HEK293T (cell line): ENCODE results near the gene NEB.

ENCODE experiments used
- CTCF ChIA-PET: fragments of 350-600 bp; formaldehyde crosslinking; extraction: SDS; loops from one replicate; lab custom pipeline; 2021; ENCODE audit warnings: antibody characterized with exemption, inconsistent platforms; lab: Yijun Ruan, JAX
- POLR2A ChIA-PET: fragments of 350-600 bp; formaldehyde crosslinking; extraction: SDS; loops from one replicate; lab custom pipeline; 2020; ENCODE audit warnings: antibody characterized with exemption, inconsistent platforms; lab: Yijun Ruan, JAX
- DNase-seq: peaks from one replicate; pipeline ENCODE4 v3.0.0; 2012; ENCODE audit warnings: mixed read lengths; ENCODE audit errors: extremely low spot score
- ARNT ChIP-seq: fragments of 450-650 bp; IDR thresholded peaks from 2 replicates; pipeline ENCODE4 v1.6.1; 2017; ENCODE audit warnings: mild to moderate bottlenecking
- BHLHE40 ChIP-seq: fragments of 450-650 bp; IDR thresholded peaks from 2 replicates; pipeline ENCODE4 v1.6.1; 2016; ENCODE audit warnings: mild to moderate bottlenecking, moderate library complexity, borderline replicate concordance
- CTBP1 ChIP-seq: fragments of 450-650 bp; IDR thresholded peaks from 2 replicates; pipeline ENCODE4 v1.6.1; 2016; ENCODE audit warnings: borderline replicate concordance
- ELF4 ChIP-seq: fragments of 450-650 bp; IDR thresholded peaks from 2 replicates; pipeline ENCODE4 v1.6.1; 2017; ENCODE audit warnings: antibody characterized with exemption
- FOXA1 ChIP-seq: fragments of 450-650 bp; IDR thresholded peaks from 2 replicates; pipeline ENCODE4 v1.6.1; 2016; ENCODE audit warnings: mild to moderate bottlenecking
- FOXK2 ChIP-seq: fragments of 450-650 bp; IDR thresholded peaks from 2 replicates; pipeline ENCODE4 v1.6.1; 2016; ENCODE audit warnings: mild to moderate bottlenecking
- FOXM1 ChIP-seq: fragments of 450-650 bp; IDR thresholded peaks from 2 replicates; pipeline ENCODE4 v1.6.1; 2017; ENCODE audit warnings: mild to moderate bottlenecking, borderline replicate concordance
- HDGF ChIP-seq: fragments of 450-650 bp; IDR thresholded peaks from 2 replicates; pipeline ENCODE4 v1.6.1; 2017; ENCODE audit warnings: antibody characterized with exemption, borderline replicate concordance
- L3MBTL2 ChIP-seq: fragments of 450-650 bp; conservative IDR thresholded peaks from 2 replicates; pipeline ENCODE4 v1.6.1; 2016; ENCODE audit warnings: mild to moderate bottlenecking
- LEF1 ChIP-seq: fragments of 450-650 bp; IDR thresholded peaks from 2 replicates; pipeline ENCODE4 v1.6.1; 2017; ENCODE audit warnings: mild to moderate bottlenecking, borderline replicate concordance
- NFRKB ChIP-seq: fragments of 450-650 bp; IDR thresholded peaks from 2 replicates; pipeline ENCODE4 v1.6.1; 2016; ENCODE audit warnings: mild to moderate bottlenecking, moderate library complexity
- PKNOX1 ChIP-seq: fragments of 450-650 bp; IDR thresholded peaks from 2 replicates; pipeline ENCODE4 v1.6.1; 2016
- SP1 ChIP-seq: fragments of 450-650 bp; IDR thresholded peaks from 2 replicates; pipeline ENCODE4 v1.6.1; 2017
- SUZ12 ChIP-seq: fragments of 450-650 bp; IDR thresholded peaks from 2 replicates; pipeline ENCODE4 v1.6.1; 2016; ENCODE audit warnings: mild to moderate bottlenecking
- TARDBP ChIP-seq: fragments of 450-650 bp; IDR thresholded peaks from 2 replicates; pipeline ENCODE4 v1.6.1; 2016
- ZNF384 ChIP-seq: fragments of 450-650 bp; IDR thresholded peaks from 2 replicates; pipeline ENCODE4 v1.6.1; 2016

The NEB gene

GRCh38 chr2:151506170-151506569, 228.1 kb downstream of the NEB start:
- no peak for TF ChIP-seq FOXA1
- DNase-seq = no peak
- ChIA-PET CTCF (no interaction called here), POLR2A (no interaction called here)

GRCh38 chr2:151498178-151498577, 236.1 kb downstream of the NEB start:
- no peak for TF ChIP-seq HDGF
- ChIA-PET POLR2A (no interaction called here), CTCF (no interaction called here)
- DNase-seq = no peak

- no peak for TF ChIP-seq ZNF384
- POLR2A ChIA-PET = no interaction called here
- DNase-seq = no peak
- CTCF ChIA-PET = no interaction called here
These were observed 242.8 kb downstream of the NEB start for GRCh38 chr2:151491496-151491895.

- no peak for DNase-seq
- ChIA-PET CTCF (no interaction called here), POLR2A (no interaction called here)
- TF ChIP-seq ZNF384 = no peak
- TF ChIP-seq NFRKB = no peak
- no peak for TF ChIP-seq FOXM1
- no peak for TF ChIP-seq CTBP1
- TF ChIP-seq LEF1 = no peak
- TF ChIP-seq L3MBTL2 = no peak
- no peak for TF ChIP-seq SP1
- TF ChIP-seq BHLHE40 = no peak
These were observed 244.0 kb downstream of the NEB start for GRCh38 chr2:151490276-151490675.

GRCh38 chr2:151486053-151486452, 248.2 kb downstream of the NEB start:
- ChIA-PET CTCF (no interaction called here), POLR2A (no interaction called here)
- TF ChIP-seq TARDBP (no peak), HDGF (no peak)
- DNase-seq = no peak

- TF ChIP-seq BHLHE40 (no peak), L3MBTL2 (no peak), FOXK2 (no peak), PKNOX1 (no peak), NFRKB (no peak), LEF1 (no peak), ZNF384 (no peak), HDGF (no peak), SP1 (no peak), CTBP1 (no peak), TARDBP (no peak), ARNT (no peak), FOXM1 (no peak), FOXA1 (no peak), ELF4 (no peak)
- DNase-seq = no peak
- POLR2A ChIA-PET = no interaction called here
- CTCF ChIA-PET = no interaction called here
These were observed 250.2 kb downstream of the NEB start for GRCh38 chr2:151484100-151484499.

GRCh38 chr2:151483546-151483945, 250.7 kb downstream of the NEB start:
- no peak for TF ChIP-seq HDGF
- TF ChIP-seq TARDBP = no peak
- no peak for TF ChIP-seq ELF4
- no peak for TF ChIP-seq NFRKB
- TF ChIP-seq CTBP1 = no peak
- no peak for TF ChIP-seq SP1
- TF ChIP-seq ZNF384 = no peak
- TF ChIP-seq L3MBTL2 = no peak
- TF ChIP-seq ARNT = no peak
- no peak for TF ChIP-seq LEF1
- no peak for TF ChIP-seq BHLHE40
- no peak for TF ChIP-seq FOXA1
- no peak for TF ChIP-seq FOXK2
- TF ChIP-seq SUZ12 = no peak
- ChIA-PET POLR2A (no interaction called here), CTCF (no interaction called here)
- no peak for DNase-seq

- DNase-seq = no peak
- CTCF ChIA-PET = no interaction called here
- TF ChIP-seq ZNF384 = no peak
- TF ChIP-seq FOXK2 = no peak
- no peak for TF ChIP-seq SP1
- TF ChIP-seq CTBP1 = no peak
- TF ChIP-seq NFRKB = no peak
- TF ChIP-seq L3MBTL2 = no peak
- TF ChIP-seq TARDBP = no peak
- no peak for TF ChIP-seq PKNOX1
- TF ChIP-seq FOXA1 = no peak
- no peak for TF ChIP-seq LEF1
- no peak for TF ChIP-seq SUZ12
- no peak for TF ChIP-seq ARNT
- no peak for TF ChIP-seq ELF4
- no peak for TF ChIP-seq HDGF
- no peak for TF ChIP-seq FOXM1
- POLR2A ChIA-PET = no interaction called here
These were observed 252.0 kb downstream of the NEB start for GRCh38 chr2:151482171-151482725.
